ENCODE data around the gene BEGAIN.

DNA sequence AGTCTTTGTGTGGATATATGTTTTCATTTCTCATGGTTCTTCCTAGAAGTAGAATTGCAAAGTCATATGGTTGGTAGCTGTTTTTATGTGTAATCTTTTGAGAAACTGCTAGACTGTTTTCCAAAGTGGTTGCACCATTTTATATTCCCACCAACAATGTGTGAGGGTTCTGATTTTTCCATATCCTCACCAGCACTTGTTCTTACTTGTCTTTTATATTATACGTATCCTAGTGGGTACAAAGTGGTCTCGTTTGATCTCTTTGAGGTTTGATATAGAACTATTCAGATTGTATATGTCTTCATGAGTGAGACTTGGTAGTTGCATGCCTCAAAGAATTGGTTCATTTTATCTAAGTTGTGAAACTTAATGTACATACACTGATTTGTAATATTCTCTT lies 91.3 kb downstream of the BEGAIN start:
- TF ChIP-seq POLR2AphosphoS5 (IDR thresholded peaks at IDR 0.05; ENCODE audit: low read depth, low read length) (no peak), TAF1 (IDR thresholded peaks at IDR 0.05; ENCODE audit: borderline replicate concordance, low read depth, low read length) (no peak)

Data from GM12892 (cell line).